Measurements from ENCODE around the gene DYRK4.

The DYRK4 gene

DNA sequence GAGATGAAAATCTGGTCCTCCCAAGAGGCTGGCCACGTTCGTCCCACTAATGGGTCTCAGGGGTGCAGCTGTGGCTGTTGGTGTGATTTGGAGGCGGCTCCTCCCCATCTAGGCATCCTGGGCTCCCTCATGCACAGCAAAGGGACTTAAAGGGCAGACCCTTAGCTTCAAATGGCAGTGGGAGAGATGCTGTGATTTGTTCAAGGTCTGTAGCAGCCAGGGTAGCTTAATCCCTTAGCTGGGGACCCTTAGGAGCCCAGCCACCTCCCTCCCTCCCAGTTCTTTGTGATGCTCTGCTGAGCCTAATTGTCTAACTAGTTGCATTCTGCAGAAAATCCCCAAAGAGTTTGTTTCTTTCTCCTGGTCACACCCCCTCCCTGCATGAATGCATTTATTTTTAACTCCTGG lies 18.3 kb downstream of the DYRK4 start:
- no peak overlapping the region for H3K4me3 ChIP-seq (ENCODE audit: low read depth in 1 of 2, low read length in 1 of 2)
- H3K9me3 ChIP-seq: no peaks in the 10 kb centered on the region
- TF ChIP-seq, protein P1, sequence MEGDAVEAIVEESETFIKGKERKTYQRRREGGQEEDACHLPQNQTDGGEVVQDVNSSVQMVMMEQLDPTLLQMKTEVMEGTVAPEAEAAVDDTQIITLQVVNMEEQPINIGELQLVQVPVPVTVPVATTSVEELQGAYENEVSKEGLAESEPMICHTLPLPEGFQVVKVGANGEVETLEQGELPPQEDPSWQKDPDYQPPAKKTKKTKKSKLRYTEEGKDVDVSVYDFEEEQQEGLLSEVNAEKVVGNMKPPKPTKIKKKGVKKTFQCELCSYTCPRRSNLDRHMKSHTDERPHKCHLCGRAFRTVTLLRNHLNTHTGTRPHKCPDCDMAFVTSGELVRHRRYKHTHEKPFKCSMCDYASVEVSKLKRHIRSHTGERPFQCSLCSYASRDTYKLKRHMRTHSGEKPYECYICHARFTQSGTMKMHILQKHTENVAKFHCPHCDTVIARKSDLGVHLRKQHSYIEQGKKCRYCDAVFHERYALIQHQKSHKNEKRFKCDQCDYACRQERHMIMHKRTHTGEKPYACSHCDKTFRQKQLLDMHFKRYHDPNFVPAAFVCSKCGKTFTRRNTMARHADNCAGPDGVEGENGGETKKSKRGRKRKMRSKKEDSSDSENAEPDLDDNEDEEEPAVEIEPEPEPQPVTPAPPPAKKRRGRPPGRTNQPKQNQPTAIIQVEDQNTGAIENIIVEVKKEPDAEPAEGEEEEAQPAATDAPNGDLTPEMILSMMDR (IDR thresholded peaks at IDR 0.05): no peak
- peaks cover 23% of the 10 kb centered on the region for H3K27me3 ChIP-seq
- no peaks in the 10 kb centered on the region for H3K4me1 ChIP-seq (ENCODE audit: control insufficient read depth in 1 of 2, insufficient read depth in 1 of 2, low read depth in 1 of 2, low read length in 1 of 2)
- H3K36me3 ChIP-seq: no peaks in the 10 kb centered on the region
- no peak overlapping the region for H3K27ac ChIP-seq

DNA sequence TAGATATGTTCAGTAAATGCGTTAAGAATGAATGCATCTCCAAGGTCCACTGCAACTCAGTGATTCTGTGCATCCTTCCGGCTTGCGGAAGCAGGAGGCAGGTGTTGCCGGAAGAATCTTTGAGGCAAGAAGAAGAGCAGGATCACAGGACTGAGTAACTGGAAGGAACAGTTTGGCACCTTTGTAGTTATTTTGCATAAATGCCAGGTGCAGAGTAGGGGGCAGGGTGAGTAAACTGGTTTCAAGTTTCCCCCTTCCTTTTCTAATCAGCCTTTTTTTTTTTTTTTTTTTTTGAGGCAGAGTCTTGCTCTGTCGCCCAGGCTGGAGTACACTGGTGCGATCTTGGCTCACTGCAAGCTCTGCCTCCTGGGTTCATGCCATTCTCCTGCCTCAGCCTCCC lies 22.3 kb downstream of the DYRK4 start:
- Histone ChIP-seq H3K4me3 (ENCODE audit: low read depth in 1 of 2, low read length in 1 of 2) (no peak overlapping the region), H3K36me3 (no peaks in the 10 kb centered on the region), H3K4me1 (ENCODE audit: control insufficient read depth in 1 of 2, insufficient read depth in 1 of 2, low read depth in 1 of 2, low read length in 1 of 2) (peaks cover 5 to 8% of the 10 kb centered on the region in 2 experiments), H3K9me3 (no peaks in the 10 kb centered on the region), H3K27ac (no peak overlapping the region), H3K27me3 (peaks cover 13% of the 10 kb centered on the region)
- TF ChIP-seq, protein P1 (IDR thresholded peaks at IDR 0.05): no peak

DNA sequence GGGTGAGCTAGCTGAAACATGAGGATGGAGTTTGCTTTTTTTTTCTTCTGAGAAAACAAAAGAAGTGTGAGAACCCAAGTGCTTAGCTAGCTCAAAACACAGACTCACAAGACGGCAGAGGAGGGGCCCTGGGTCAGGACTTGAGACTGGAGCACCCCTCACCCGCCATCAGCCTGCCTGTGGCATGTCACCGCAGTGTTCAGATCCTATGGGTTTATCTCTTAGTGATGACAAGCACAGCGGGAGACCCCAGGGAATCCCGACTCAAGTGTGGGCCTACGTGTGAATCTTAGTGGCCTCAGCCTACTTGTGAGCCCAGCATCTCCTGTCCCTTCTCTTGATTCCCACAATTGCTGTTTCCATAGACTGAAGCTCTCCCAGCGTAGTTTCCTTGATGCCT lies 22.9 kb downstream of the DYRK4 start:
- Histone ChIP-seq H3K36me3 (no peaks in the 10 kb centered on the region), H3K4me3 (ENCODE audit: low read depth in 1 of 2, low read length in 1 of 2) (no peak overlapping the region), H3K27me3 (peaks cover 12% of the 10 kb centered on the region), H3K27ac (no peak overlapping the region), H3K4me1 (ENCODE audit: control insufficient read depth in 1 of 2, insufficient read depth in 1 of 2, low read depth in 1 of 2, low read length in 1 of 2) (peaks cover 11 to 14% of the 10 kb centered on the region in 2 experiments), H3K9me3 (no peaks in the 10 kb centered on the region)
- TF ChIP-seq, protein P1 (IDR thresholded peaks at IDR 0.05): no peak

DNA sequence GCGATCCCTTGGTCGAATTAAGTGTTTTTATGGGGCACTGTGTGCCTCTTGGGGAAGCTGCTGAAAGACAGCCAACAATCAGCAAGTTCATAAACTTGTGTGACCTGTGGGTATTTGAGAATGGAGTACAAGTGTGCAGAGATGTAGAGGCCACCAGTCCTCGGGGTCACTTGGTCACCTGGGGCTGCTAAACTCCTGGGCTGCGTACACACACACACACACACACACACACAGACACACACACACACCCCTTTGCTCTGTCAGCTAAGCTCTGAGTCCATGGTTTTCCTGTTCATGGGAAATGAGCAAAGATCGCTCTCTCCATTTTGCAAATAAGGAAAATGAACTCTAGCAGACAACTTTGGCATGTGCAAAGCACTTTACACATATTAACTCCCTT lies 24.5 kb downstream of the DYRK4 start:
- Histone ChIP-seq H3K4me3 (ENCODE audit: low read depth in 1 of 2, low read length in 1 of 2) (no peak overlapping the region), H3K36me3 (no peaks in the 10 kb centered on the region), H3K4me1 (ENCODE audit: control insufficient read depth in 1 of 2, insufficient read depth in 1 of 2, low read depth in 1 of 2, low read length in 1 of 2) (peaks cover 27 to 30% of the 10 kb centered on the region in 2 experiments), H3K27ac (no peak overlapping the region), H3K9me3 (no peaks in the 10 kb centered on the region), H3K27me3 (peaks cover 6% of the 10 kb centered on the region)
- TF ChIP-seq, protein P1 (IDR thresholded peaks at IDR 0.05): no peak

DNA sequence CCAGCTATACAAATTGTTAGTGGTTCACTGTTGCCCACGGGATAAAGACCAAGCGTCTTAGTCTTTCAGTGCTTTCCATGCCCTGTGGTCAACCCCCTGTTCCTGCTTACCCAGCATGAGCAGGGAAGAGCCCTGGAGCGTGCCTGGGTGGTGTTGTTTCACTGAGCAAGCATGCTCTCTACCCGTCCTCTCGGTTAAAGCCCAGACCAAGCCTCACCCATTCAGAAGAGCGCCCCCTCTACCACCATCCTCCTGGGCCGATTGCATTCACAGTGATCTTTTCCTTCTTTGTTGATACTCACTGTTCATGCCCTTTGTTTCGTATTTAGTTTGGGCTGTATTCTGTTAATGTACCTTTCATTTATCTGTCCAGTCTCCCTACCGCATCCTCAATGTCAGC lies 25.1 kb downstream of the DYRK4 start:
- Histone ChIP-seq H3K4me1 (ENCODE audit: control insufficient read depth in 1 of 2, insufficient read depth in 1 of 2, low read depth in 1 of 2, low read length in 1 of 2) (peaks cover 33 to 36% of the 10 kb centered on the region in 2 experiments), H3K36me3 (no peaks in the 10 kb centered on the region)

More for the DNA sequence above, 25.1 kb downstream of the DYRK4 start:
- no peak overlapping the region for H3K4me3 ChIP-seq (ENCODE audit: low read depth in 1 of 2, low read length in 1 of 2)
- no peak overlapping the region for H3K27ac ChIP-seq
- peaks cover under 1% of the 10 kb centered on the region for H3K27me3 ChIP-seq
- H3K9me3 ChIP-seq: no peaks in the 10 kb centered on the region
- TF ChIP-seq, protein P1 (IDR thresholded peaks at IDR 0.05): no peak

Data from neutrophil (primary cell).